Panc1 (cell line): ENCODE data around the gene GRK1.
"Not testable (repeated sequence)": the region's sequence is repeated elsewhere in the genome, so short reads cannot be mapped to it uniquely, and the experiment has no call there.

Source experiments
- CTCF ChIP-seq: fragments of 450-650 bp; IDR thresholded peaks from 2 replicates; pipeline ENCODE4 v1.5.1; 2017; ENCODE audit warnings: mild to moderate bottlenecking
- REST ChIP-seq, 2 experiments: IDR thresholded peaks; 2 replicates each; pipeline ENCODE4 v1.6.1; 2011 to 2012; ENCODE audit warnings: low read depth in 2 of 2, control low read depth in 1 of 2, low read length in 1 of 2, mild to moderate bottlenecking in 1 of 2, moderate library complexity in 1 of 2; ENCODE audit not compliant: insufficient read depth in 1 of 2
- SIN3A ChIP-seq: IDR thresholded peaks from 2 replicates; pipeline ENCODE4 v1.6.1; 2012; ENCODE audit warnings: low read depth, mild to moderate bottlenecking, low read length, moderate library complexity, borderline replicate concordance; ENCODE audit not compliant: insufficient read depth

GRCh38 chr13:113621986-113622550, 45.0 kb upstream of the GRK1 start:
- not testable (repeated sequence) for TF ChIP-seq CTCF; REST (IDR thresholded peaks at IDR 0.05; ENCODE audit: insufficient read depth in 1 of 2, low read depth in 2 of 2, low read length in 1 of 2); SIN3A
